Liver (tissue), 9 donors: ENCODE data around the gene ITIH5. TPM values are rescaled to one million over a fixed set of nuclear protein-coding genes. Genes with fewer than 3 reads are reported as not detected.

Experiments
- DNase-seq: peaks from one replicate; pipeline ENCODE4 v3.0.0-alpha.2; 2017; ENCODE audit warnings: low spot score
- H3K27ac ChIP-seq, 2 donors: one replicate each; pipeline ENCODE4 v1.7.0; 2013; ENCODE audit warnings: inconsistent platforms in 2 of 2, low read length in 2 of 2, control low read depth in 1 of 2, low read depth in 1 of 2, mild to moderate bottlenecking in 1 of 2
- H3K27me3 ChIP-seq, 4 donors: one replicate each; pipeline versions ENCODE4 v1.6.1 to v1.7.0; 2013; ENCODE audit warnings: low read length in 3 of 4, inconsistent platforms in 1 of 4, mild to moderate bottlenecking in 1 of 4, moderate library complexity in 1 of 4; ENCODE audit not compliant: control insufficient read depth in 4 of 4, insufficient read depth in 4 of 4
- H3K36me3 ChIP-seq, 4 donors: one replicate each; pipeline versions ENCODE4 v1.6.1 to v1.7.0; 2013; ENCODE audit warnings: low read length in 3 of 4, mild to moderate bottlenecking in 3 of 4, low read depth in 1 of 4, moderate library complexity in 1 of 4; ENCODE audit not compliant: control insufficient read depth in 4 of 4, insufficient read depth in 3 of 4
- H3K4me1 ChIP-seq, 4 donors: one replicate each; pipeline versions ENCODE4 v1.6.1 to v1.7.0; 2013; ENCODE audit warnings: low read length in 3 of 4, mild to moderate bottlenecking in 3 of 4, moderate library complexity in 1 of 4; ENCODE audit not compliant: control insufficient read depth in 4 of 4, insufficient read depth in 4 of 4
- H3K4me3 ChIP-seq, 3 donors: one replicate each; pipeline versions ENCODE4 v1.6.1 to v1.7.0; 2013; ENCODE audit warnings: low read length in 3 of 3, control low read depth in 1 of 3, low read depth in 1 of 3, mild to moderate bottlenecking in 1 of 3
- H3K9ac ChIP-seq, 2 donors: one replicate each; pipeline ENCODE4 v1.7.0; 2013; ENCODE audit warnings: low read length in 2 of 2, mild to moderate bottlenecking in 2 of 2, moderate library complexity in 2 of 2, control low read depth in 1 of 2, low read depth in 1 of 2
- H3K9me3 ChIP-seq, 4 donors: one replicate each; pipeline versions ENCODE4 v1.6.1 to v1.7.0; 2013; ENCODE audit warnings: low read length in 3 of 4; ENCODE audit not compliant: control insufficient read depth in 4 of 4
- EGR1 ChIP-seq, 2 donors: IDR thresholded peaks; 2 replicates each; pipeline ENCODE4 v1.6.1; 2016 to 2018; ENCODE audit warnings: antibody characterized with exemption in 2 of 2, low read depth in 2 of 2
- FOXA1 ChIP-seq: IDR thresholded peaks from 2 replicates; pipeline ENCODE4 v1.6.1; 2016; ENCODE audit warnings: antibody characterized with exemption
- GABPA ChIP-seq, 2 donors: IDR thresholded peaks in 1 of 2; conservative IDR thresholded peaks in 1 of 2; 2 replicates each; pipeline ENCODE4 v1.6.1; 2016; ENCODE audit warnings: antibody characterized with exemption in 2 of 2, mild to moderate bottlenecking in 1 of 2, moderate library complexity in 1 of 2
- HNF4A ChIP-seq, 2 donors: conservative IDR thresholded peaks; 2 replicates each; pipeline ENCODE4 v1.6.1; 2016; ENCODE audit warnings: antibody characterized with exemption in 2 of 2, mild to moderate bottlenecking in 2 of 2
- HNF4G ChIP-seq: IDR thresholded peaks from 2 replicates; pipeline ENCODE4 v1.6.1; 2016; ENCODE audit warnings: antibody characterized with exemption
- JUND ChIP-seq, 2 donors: IDR thresholded peaks; 2 replicates each; pipeline ENCODE4 v1.6.1; 2016; ENCODE audit warnings: antibody characterized with exemption in 2 of 2
- RXRA ChIP-seq, 2 donors: IDR thresholded peaks; 2 replicates each; pipeline ENCODE4 v1.6.1; 2017 to 2018; ENCODE audit warnings: antibody characterized with exemption in 2 of 2, mild to moderate bottlenecking in 1 of 2
- SP1 ChIP-seq: IDR thresholded peaks from 2 replicates; pipeline ENCODE4 v1.6.1; 2018; ENCODE audit warnings: antibody characterized with exemption, mild to moderate bottlenecking
- YY1 ChIP-seq: IDR thresholded peaks from 2 replicates; pipeline ENCODE4 v1.6.1; 2016; ENCODE audit warnings: antibody characterized with exemption, mild to moderate bottlenecking
- WGBS: extraction: QIAGEN DNeasy Blood & Tissue Kit; methylation state at CpG from one replicate; pipeline ENCODE4 v1.1.7; 2013; 5-methylcytosine and 5-hydroxymethylcytosine counted together
- polyA plus RNA-seq, 2 donors: library from polyadenylated mRNA; stranded (reverse) in 1 of 2; unstranded in 1 of 2; fragments of 200-250 nt in 1 of 2; fragments of >200 nt in 1 of 2; fragmentation: Nextera tagmentation in 1 of 2; extraction: Ambion mirVana in 1 of 2; gene quantifications; one replicate each; pipeline versions ENCODE4 v1.2.1 to v1.2.3, GENCODE V29; 2013 to 2015
- total RNA-seq, 2 donors: library from RNA; depleted of rRNA; stranded (reverse); fragments of >200 nt; gene quantifications; one replicate each; pipeline ENCODE4 v1.2.3, GENCODE V29; 2014
- TF ChIP-seq, protein P1 (sequence below): IDR thresholded peaks from 2 replicates; pipeline ENCODE4 v1.6.1; 2016; ENCODE audit warnings: antibody characterized with exemption, mild to moderate bottlenecking
- TF ChIP-seq, protein P2 (sequence below): IDR thresholded peaks from 2 replicates; pipeline ENCODE4 v1.6.1; 2016; ENCODE audit warnings: antibody characterized with exemption
- TF ChIP-seq, protein P3 (sequence below): IDR thresholded peaks from 2 replicates; pipeline ENCODE4 v1.6.1; 2016; ENCODE audit warnings: antibody characterized with exemption
- donor health status: healthy.
- donor health status: healthy.
- donor health status: healthy.
- donor health status: healthy.
- donor health status: healthy.

ITIH5 gene
- total and polyA plus RNA-seq, 4 donors, result 0.60 to 1.3 (median 0.98) TPM

DNA sequence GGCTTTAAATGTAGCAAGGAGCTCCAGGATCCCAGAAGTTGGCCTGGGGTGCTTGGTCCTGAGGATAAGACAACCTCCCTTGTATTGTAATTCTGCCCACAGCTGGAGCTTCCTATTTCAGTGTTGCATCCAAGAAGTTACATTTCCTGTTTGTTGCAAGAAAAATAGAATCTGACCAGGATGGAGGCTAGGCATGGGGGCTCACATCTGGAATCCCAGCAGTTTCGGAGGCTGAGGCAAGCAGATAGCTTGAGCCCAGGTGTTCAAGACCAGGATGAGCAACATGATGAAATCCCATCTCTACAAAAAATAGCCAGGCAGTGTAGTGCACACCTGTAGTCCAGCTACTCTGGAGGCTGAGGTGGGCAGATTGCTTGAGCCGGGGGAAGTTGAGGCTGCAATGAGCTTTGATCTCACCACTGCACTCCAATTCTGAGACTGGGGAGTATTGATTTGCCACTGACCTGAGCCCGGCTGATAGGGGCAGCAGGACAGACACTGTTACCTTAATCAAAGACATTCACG lies 35.6 kb upstream of the ITIH5 start:
- no peaks in the 10 kb centered on the region for H3K9me3 ChIP-seq
- H3K4me1 ChIP-seq, result peaks cover 6 to 57% (median 40%) of the 10 kb centered on the region in 4 donors
- 34% methylated on average over 4 of the region's 4 CpGs for WGBS
- no peak for TF ChIP-seq FOXA1
- TF ChIP-seq, protein P1, sequence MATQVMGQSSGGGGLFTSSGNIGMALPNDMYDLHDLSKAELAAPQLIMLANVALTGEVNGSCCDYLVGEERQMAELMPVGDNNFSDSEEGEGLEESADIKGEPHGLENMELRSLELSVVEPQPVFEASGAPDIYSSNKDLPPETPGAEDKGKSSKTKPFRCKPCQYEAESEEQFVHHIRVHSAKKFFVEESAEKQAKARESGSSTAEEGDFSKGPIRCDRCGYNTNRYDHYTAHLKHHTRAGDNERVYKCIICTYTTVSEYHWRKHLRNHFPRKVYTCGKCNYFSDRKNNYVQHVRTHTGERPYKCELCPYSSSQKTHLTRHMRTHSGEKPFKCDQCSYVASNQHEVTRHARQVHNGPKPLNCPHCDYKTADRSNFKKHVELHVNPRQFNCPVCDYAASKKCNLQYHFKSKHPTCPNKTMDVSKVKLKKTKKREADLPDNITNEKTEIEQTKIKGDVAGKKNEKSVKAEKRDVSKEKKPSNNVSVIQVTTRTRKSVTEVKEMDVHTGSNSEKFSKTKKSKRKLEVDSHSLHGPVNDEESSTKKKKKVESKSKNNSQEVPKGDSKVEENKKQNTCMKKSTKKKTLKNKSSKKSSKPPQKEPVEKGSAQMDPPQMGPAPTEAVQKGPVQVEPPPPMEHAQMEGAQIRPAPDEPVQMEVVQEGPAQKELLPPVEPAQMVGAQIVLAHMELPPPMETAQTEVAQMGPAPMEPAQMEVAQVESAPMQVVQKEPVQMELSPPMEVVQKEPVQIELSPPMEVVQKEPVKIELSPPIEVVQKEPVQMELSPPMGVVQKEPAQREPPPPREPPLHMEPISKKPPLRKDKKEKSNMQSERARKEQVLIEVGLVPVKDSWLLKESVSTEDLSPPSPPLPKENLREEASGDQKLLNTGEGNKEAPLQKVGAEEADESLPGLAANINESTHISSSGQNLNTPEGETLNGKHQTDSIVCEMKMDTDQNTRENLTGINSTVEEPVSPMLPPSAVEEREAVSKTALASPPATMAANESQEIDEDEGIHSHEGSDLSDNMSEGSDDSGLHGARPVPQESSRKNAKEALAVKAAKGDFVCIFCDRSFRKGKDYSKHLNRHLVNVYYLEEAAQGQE, result no peak
- no peaks in the 10 kb centered on the region for H3K27me3 ChIP-seq
- peak overlapping the region in 2 of 3 donors; percentile 71 to 93 for H3K4me3 ChIP-seq
- H3K27ac ChIP-seq, result peak overlapping the region in 1 of 2 donors; percentile 46
- H3K36me3 ChIP-seq, result no peaks in the 10 kb centered on the region
- no peak for DNase-seq
- H3K9ac ChIP-seq, result no peak overlapping the region

DNA sequence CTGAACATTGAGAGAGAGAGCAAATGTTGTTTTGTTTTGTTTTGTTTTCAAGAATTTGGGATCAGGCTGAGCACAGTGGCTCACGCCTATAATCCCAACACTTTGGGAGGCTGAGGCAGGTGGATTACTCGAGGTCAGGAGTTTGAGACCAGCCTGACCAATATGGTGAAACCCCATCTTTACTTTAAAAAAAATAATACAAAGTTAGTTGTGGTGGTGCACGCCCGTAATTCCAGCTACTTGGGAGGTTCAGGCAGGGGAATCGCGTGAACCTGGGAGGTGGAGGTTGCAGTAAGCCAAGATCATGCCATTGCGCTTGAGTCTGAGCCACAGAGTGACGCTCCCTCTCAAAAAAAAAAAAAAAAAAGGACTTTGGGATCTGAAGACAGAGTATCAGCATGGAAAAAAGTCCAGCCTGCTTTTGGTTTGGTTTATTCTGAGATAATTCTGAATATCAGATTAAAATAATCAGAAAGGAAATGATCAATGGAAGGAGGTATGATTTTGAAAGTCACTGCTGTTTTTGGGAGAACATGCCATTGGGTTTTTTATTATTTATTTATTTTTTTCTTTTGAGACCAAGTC lies 34.5 kb upstream of the ITIH5 start:
- Histone ChIP-seq H3K4me1 (peaks cover 6 to 59% (median 44%) of the 10 kb centered on the region in 4 donors), H3K4me3 (no peak overlapping the region), H3K9me3 (no peaks in the 10 kb centered on the region), H3K9ac (no peak overlapping the region), H3K27me3 (no peaks in the 10 kb centered on the region), H3K36me3 (no peaks in the 10 kb centered on the region), H3K27ac (peak overlapping the region in 1 of 2 donors; percentile 16)
- TF ChIP-seq, protein P2, sequence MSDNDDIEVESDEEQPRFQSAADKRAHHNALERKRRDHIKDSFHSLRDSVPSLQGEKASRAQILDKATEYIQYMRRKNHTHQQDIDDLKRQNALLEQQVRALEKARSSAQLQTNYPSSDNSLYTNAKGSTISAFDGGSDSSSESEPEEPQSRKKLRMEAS, result no peak
- TF ChIP-seq YY1, result no peak
- TF ChIP-seq JUND (IDR thresholded peaks at IDR 0.05), result no peak
- peak; percentile 32 for TF ChIP-seq HNF4G
- TF ChIP-seq RXRA (IDR thresholded peaks at IDR 0.05), result no peak
- TF ChIP-seq FOXA1, result no peak
- TF ChIP-seq EGR1 (IDR thresholded peaks at IDR 0.05; ENCODE audit: low read depth in 2 of 2), result no peak
- peak; percentile 34 for TF ChIP-seq SP1
- TF ChIP-seq, protein P3, sequence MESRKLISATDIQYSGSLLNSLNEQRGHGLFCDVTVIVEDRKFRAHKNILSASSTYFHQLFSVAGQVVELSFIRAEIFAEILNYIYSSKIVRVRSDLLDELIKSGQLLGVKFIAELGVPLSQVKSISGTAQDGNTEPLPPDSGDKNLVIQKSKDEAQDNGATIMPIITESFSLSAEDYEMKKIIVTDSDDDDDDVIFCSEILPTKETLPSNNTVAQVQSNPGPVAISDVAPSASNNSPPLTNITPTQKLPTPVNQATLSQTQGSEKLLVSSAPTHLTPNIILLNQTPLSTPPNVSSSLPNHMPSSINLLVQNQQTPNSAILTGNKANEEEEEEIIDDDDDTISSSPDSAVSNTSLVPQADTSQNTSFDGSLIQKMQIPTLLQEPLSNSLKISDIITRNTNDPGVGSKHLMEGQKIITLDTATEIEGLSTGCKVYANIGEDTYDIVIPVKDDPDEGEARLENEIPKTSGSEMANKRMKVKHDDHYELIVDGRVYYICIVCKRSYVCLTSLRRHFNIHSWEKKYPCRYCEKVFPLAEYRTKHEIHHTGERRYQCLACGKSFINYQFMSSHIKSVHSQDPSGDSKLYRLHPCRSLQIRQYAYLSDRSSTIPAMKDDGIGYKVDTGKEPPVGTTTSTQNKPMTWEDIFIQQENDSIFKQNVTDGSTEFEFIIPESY, result no peak
- TF ChIP-seq GABPA (IDR thresholded peaks at IDR 0.05 in 1 of 2, conservative IDR thresholded peaks at IDR 0.05 in 1 of 2), result no peak
- TF ChIP-seq HNF4A (conservative IDR thresholded peaks at IDR 0.05), result peak; percentile 39 to 71
- WGBS, result 42% methylated on average over 8 of the region's 8 CpGs
- DNase-seq, result no peak
